RWPE1 (cell line): ENCODE results near the gene KYAT1.
A peak's percentile ranks its signal among the peaks of the same experiment; 100 is the strongest.

Source experiments
- CTCF ChIA-PET: fragments of 350-600 bp; sonication (Branson Sonifier 250); formaldehyde crosslinking; extraction: SDS; loops from one replicate; lab custom pipeline; 2021; lab: Yijun Ruan, JAX
- POLR2A ChIA-PET: fragments of 400-600 bp; formaldehyde crosslinking; extraction: SDS; loops from one replicate; lab custom pipeline; 2020; ENCODE audit warnings: antibody characterized with exemption; ENCODE audit not compliant: low non-redundant PET; lab: Yijun Ruan, JAX
- DNase-seq: peaks from one replicate; pipeline ENCODE4 v3.0.0; 2012; ENCODE audit warnings: low spot score
- H3K27ac ChIP-seq: fragments of 450-650 bp; 2 replicates; pipeline ENCODE4 v1.5.1; 2017
- TF ChIP-seq, protein P1 (sequence below): fragments of 450-650 bp; conservative IDR thresholded peaks from 2 replicates; pipeline ENCODE4 v1.5.1; 2017; ENCODE audit warnings: low read depth, mild to moderate bottlenecking

Gene KYAT1

DNA sequence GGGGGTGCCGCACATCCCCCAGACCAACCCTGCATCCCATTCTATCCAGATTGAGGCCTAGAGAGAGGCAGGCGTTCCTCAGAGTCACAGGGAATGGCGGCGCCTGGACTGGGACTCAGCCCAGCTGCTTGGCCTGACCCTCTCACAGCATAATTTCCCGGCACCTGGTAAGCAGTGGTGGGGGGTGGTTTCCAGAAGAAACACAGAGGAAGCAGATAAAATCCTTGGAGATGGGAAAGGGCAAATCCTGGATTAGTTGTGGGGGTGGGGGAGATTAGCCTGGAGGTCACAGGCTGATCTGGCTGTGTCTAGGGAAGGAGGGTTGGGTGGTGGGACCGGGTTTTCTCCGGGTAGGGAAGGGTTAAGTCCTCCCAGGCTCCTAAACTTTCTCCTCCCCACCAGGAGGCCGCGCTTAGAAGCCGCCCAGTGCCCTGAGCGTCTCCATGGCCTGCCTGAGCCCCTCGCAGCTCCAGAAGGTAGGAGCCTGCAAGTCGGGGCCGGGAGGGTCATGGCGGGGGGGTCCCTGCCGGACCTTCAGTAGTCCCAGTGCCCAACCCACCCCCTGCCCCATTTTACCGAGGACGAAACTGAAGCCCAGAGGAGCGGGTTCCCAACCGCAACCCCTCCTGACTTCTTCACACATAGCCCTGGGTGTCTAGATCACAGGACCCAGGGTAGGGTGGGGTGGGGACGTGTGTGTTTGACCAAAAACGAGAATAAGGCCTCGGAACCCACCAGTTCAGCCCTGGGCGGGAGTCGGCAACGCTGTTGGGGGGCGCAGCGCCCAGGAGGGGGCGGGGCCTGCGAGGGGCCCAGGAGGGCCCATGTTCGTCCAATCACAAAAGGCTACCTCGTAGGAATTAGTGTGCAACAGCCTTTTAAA lies 40.4 kb upstream of the KYAT1 start:
- ChIA-PET POLR2A (interaction anchor here (0.8 kb wide), 1 partner anchor 17 kb away, joined by 23 read pairs; no protein-coding TSS in a partner anchor), CTCF (interaction anchor here (1.1 kb wide), 1 partner anchor 187 kb away, joined by 3 read pairs; no protein-coding TSS in a partner anchor)
- TF ChIP-seq, protein P1, sequence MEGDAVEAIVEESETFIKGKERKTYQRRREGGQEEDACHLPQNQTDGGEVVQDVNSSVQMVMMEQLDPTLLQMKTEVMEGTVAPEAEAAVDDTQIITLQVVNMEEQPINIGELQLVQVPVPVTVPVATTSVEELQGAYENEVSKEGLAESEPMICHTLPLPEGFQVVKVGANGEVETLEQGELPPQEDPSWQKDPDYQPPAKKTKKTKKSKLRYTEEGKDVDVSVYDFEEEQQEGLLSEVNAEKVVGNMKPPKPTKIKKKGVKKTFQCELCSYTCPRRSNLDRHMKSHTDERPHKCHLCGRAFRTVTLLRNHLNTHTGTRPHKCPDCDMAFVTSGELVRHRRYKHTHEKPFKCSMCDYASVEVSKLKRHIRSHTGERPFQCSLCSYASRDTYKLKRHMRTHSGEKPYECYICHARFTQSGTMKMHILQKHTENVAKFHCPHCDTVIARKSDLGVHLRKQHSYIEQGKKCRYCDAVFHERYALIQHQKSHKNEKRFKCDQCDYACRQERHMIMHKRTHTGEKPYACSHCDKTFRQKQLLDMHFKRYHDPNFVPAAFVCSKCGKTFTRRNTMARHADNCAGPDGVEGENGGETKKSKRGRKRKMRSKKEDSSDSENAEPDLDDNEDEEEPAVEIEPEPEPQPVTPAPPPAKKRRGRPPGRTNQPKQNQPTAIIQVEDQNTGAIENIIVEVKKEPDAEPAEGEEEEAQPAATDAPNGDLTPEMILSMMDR, result no peak
- DNase-seq, result no peak
- H3K27ac ChIP-seq, result peak overlapping the region; percentile 99

DNA sequence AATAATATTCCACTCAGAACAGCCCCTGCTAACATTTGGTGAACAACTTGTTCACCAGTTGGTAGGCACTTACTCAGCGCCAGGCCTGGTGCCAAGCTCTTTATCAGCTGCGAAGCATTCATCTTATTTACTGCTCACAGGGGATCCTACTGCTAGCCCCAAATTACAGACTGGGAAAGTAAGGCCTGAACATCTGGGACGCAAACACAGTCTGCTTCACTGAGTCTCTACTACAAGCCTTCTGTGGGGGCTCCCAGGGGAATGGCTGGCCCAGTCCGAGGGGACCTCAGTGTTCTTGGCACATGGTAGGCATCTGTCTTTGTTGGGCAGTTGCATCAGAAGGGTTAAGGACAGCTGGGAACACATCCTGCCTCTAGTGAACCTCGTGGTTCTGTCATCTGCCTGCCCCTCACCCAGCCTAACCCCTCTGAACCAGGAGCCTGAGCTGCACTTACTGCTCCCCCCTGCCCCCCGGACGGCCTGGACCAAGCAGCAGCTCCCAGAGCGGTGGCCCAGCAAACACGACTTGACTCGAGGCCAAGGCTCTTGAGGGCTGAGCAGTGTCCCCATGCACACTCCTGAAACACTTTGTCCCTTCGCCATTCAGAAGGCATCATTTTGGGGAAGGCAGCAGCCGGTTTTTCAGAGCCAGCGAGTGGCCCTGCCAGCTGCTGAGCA lies 38.8 kb upstream of the KYAT1 start, which contains the start of gene PHYHD1:
Gene PHYHD1, plus strand, starts transcription at position 602 of the 678 bp plus-strand sequence. CDS start 1,342 bp downstream, outside the sequence.
- TF ChIP-seq, protein P1, result no peak
- POLR2A ChIA-PET, result interaction anchor here (0.6 kb wide), 1 partner anchor 30 kb away, joined by 3 read pairs; no protein-coding TSS in a partner anchor
- CTCF ChIA-PET, result interaction anchor here (0.5 to 1.1 kb wide), 5 partner anchors 19 to 1119 kb away, joined by 3 to 6 read pairs (median 3); no protein-coding TSS in a partner anchor
- peak; percentile 74 for DNase-seq
- peak within 1 kb of the TSS; percentile 99 for H3K27ac ChIP-seq

GRCh38 chr9:128919402-128920089 lies 37.8 kb upstream of the KYAT1 start:
- CTCF ChIA-PET, result interaction anchor here (0.6 to 1.4 kb wide), 4 partner anchors 29 to 58 kb away, joined by 3 to 6 read pairs (median 4); no protein-coding TSS in a partner anchor
- DNase-seq, result no peak
- POLR2A ChIA-PET, result no interaction called here
- peak overlapping the region; percentile 99 for H3K27ac ChIP-seq
- TF ChIP-seq, protein P1, result no peak

GRCh38 chr9:128918921-128919320 lies 37.2 kb upstream of the KYAT1 start:
- no peak for DNase-seq
- peak overlapping the region; percentile 99 for H3K27ac ChIP-seq
- POLR2A ChIA-PET, result no interaction called here
- TF ChIP-seq, protein P1, result no peak
- CTCF ChIA-PET, result interaction anchor here (0.6 to 1.4 kb wide), 4 partner anchors 8 to 1297 kb away, joined by 3 to 5 read pairs (median 4); no protein-coding TSS in a partner anchor

- peak; percentile 52 for DNase-seq
- TF ChIP-seq, protein P1, result no peak
- H3K27ac ChIP-seq, result peak overlapping the region; percentile 99
- POLR2A ChIA-PET, result no interaction called here
- CTCF ChIA-PET, result no interaction called here
Observed at GRCh38 chr9:128917151-128917849, 35.5 kb upstream of the KYAT1 start.
